NT2/D1 (cell line): ENCODE data around the gene YEATS2.
"Not testable (repeated sequence)": the region's sequence is repeated elsewhere in the genome, so short reads cannot be mapped to it uniquely, and the experiment has no call there.

Experiments used
- DNase-seq: peaks from one replicate; pipeline ENCODE4 v3.0.0-alpha.2; 2011; ENCODE audit warnings: low read depth, low spot score
- H3K27me3 ChIP-seq: 2 replicates; pipeline ENCODE4 v1.6.0; 2011; ENCODE audit warnings: mild to moderate bottlenecking; ENCODE audit not compliant: insufficient read length, insufficient read depth
- H3K36me3 ChIP-seq: 2 replicates; pipeline ENCODE4 v1.6.1; 2011; ENCODE audit warnings: mild to moderate bottlenecking, low read length, mixed read lengths; ENCODE audit not compliant: insufficient read depth, insufficient read length
- H3K4me1 ChIP-seq: 2 replicates; pipeline ENCODE4 v1.5.1; 2011; ENCODE audit not compliant: insufficient read depth, insufficient read length
- H3K4me3 ChIP-seq: 2 replicates; pipeline ENCODE4 v1.5.1; 2011; ENCODE audit warnings: low read depth; ENCODE audit not compliant: insufficient read length
- H3K9ac ChIP-seq: 2 replicates; pipeline ENCODE4 v1.6.0; 2011; ENCODE audit warnings: low read depth; ENCODE audit not compliant: insufficient read length
- H3K9me3 ChIP-seq: 2 replicates; pipeline ENCODE4 v1.5.1; 2011; ENCODE audit warnings: mild to moderate bottlenecking, low read length; ENCODE audit not compliant: insufficient read depth
- SUZ12 ChIP-seq: IDR thresholded peaks from 2 replicates; pipeline ENCODE4 v1.6.1; 2011; ENCODE audit not compliant: insufficient read length, insufficient read depth; ENCODE audit errors: extremely low read depth
- YY1 ChIP-seq: IDR thresholded peaks from 2 replicates; pipeline ENCODE4 v1.6.1; 2011; ENCODE audit not compliant: insufficient read length, insufficient read depth
- ZNF274 ChIP-seq: IDR thresholded peaks from 2 replicates; pipeline ENCODE4 v1.6.1; 2011; ENCODE audit warnings: mild to moderate bottlenecking, low read depth, low read length

The YEATS2 gene

GRCh38 chr3:183737116-183737515, 39.5 kb downstream of the YEATS2 start:
- H3K4me1 ChIP-seq: no peaks in the 10 kb centered on the region
- H3K36me3 ChIP-seq: peaks cover 69% of the 10 kb centered on the region
- TF ChIP-seq ZNF274: no peak
- no peak for TF ChIP-seq SUZ12
- no peak for TF ChIP-seq YY1
- H3K4me3 ChIP-seq: no peak overlapping the region
- H3K27me3 ChIP-seq: no peaks in the 10 kb centered on the region
- no peak for DNase-seq
- no peak overlapping the region for H3K9ac ChIP-seq
- H3K9me3 ChIP-seq: peaks cover 7% of the 10 kb centered on the region; the same call in 1 of the 2 replicates

- not testable (repeated sequence) for H3K4me1 ChIP-seq, H3K4me3 ChIP-seq, DNase-seq, H3K9ac ChIP-seq, H3K27me3 ChIP-seq, H3K9me3 ChIP-seq
- H3K36me3 ChIP-seq: peaks cover 61% of the 10 kb centered on the region
Observed at GRCh38 chr3:183740154-183740553, 42.6 kb downstream of the YEATS2 start.

- H3K9ac ChIP-seq: no peak overlapping the region
- H3K36me3 ChIP-seq: peaks cover 55% of the 10 kb centered on the region
Observed at GRCh38 chr3:183743231-183743630, 45.6 kb downstream of the YEATS2 start.

GRCh38 chr3:183745300-183746098, 47.9 kb downstream of the YEATS2 start:
- Histone ChIP-seq H3K9me3 (no peaks in the 10 kb centered on the region), H3K36me3 (peaks cover 65% of the 10 kb centered on the region), H3K4me3 (no peak overlapping the region), H3K9ac (no peak overlapping the region), H3K27me3 (no peaks in the 10 kb centered on the region), H3K4me1 (no peaks in the 10 kb centered on the region)
- DNase-seq: peak; percentile 44
- no peak for TF ChIP-seq ZNF274
- TF ChIP-seq SUZ12: no peak
- TF ChIP-seq YY1: no peak

More at GRCh38 chr3:183743231-183743630, 45.6 kb downstream of the YEATS2 start:
- no peak overlapping the region for H3K4me3 ChIP-seq
- TF ChIP-seq ZNF274 (no peak), YY1 (no peak), SUZ12 (no peak)
- H3K27me3 ChIP-seq: no peaks in the 10 kb centered on the region
- no peaks in the 10 kb centered on the region for H3K9me3 ChIP-seq
- DNase-seq: no peak
- H3K4me1 ChIP-seq: no peaks in the 10 kb centered on the region

GRCh38 chr3:183754052-183754451, 56.5 kb downstream of the YEATS2 start:
- H3K27me3 ChIP-seq: no peaks in the 10 kb centered on the region
- H3K4me1 ChIP-seq: no peaks in the 10 kb centered on the region
- H3K36me3 ChIP-seq: peaks cover 77% of the 10 kb centered on the region
- no peak overlapping the region for H3K9ac ChIP-seq
- no peaks in the 10 kb centered on the region for H3K9me3 ChIP-seq
- TF ChIP-seq ZNF274 (no peak), SUZ12 (no peak), YY1 (no peak)
- no peak for DNase-seq
- H3K4me3 ChIP-seq: no peak overlapping the region

GRCh38 chr3:183762304-183762703, 64.7 kb downstream of the YEATS2 start:
- H3K9ac ChIP-seq: no peak overlapping the region
- H3K4me3 ChIP-seq: no peak overlapping the region
- H3K4me1 ChIP-seq: no peaks in the 10 kb centered on the region
- no peaks in the 10 kb centered on the region for H3K9me3 ChIP-seq
- no peak for TF ChIP-seq YY1
- TF ChIP-seq ZNF274: no peak
- no peak for DNase-seq
- no peaks in the 10 kb centered on the region for H3K27me3 ChIP-seq
- H3K36me3 ChIP-seq: peaks cover 71% of the 10 kb centered on the region

GRCh38 chr3:183764847-183765731, 67.5 kb downstream of the YEATS2 start:
- H3K9me3 ChIP-seq: no peaks in the 10 kb centered on the region
- H3K4me1 ChIP-seq: no peaks in the 10 kb centered on the region
- TF ChIP-seq YY1 (no peak), SUZ12 (no peak), ZNF274 (no peak)
- H3K9ac ChIP-seq: no peak overlapping the region
- H3K36me3 ChIP-seq: peaks cover 66% of the 10 kb centered on the region
- no peak for DNase-seq
- no peak overlapping the region for H3K4me3 ChIP-seq
- no peaks in the 10 kb centered on the region for H3K27me3 ChIP-seq
